Activated CD4-positive, alpha-beta memory T cell treated with anti-CD3 and anti-CD28 coated beads, Interleukin-2, amount 10 ng/mL, durations not matched to agents 7 days and 5 days (primary cell): ENCODE data around the gene DDAH1. TPM values are rescaled to one million over a fixed set of nuclear protein-coding genes. Genes with fewer than 3 reads are reported as not detected.

Experiments
- CTCF ChIA-PET: fragments of 350-600 bp; sonication (Branson Sonifier 250); formaldehyde crosslinking; loops from one replicate; lab custom pipeline; 2021; ENCODE audit warnings: antibody characterized with exemption, inconsistent platforms; lab: Charles Lee
- POLR2A ChIA-PET: fragments of 350-600 bp; sonication (Branson Sonifier 250); formaldehyde crosslinking; loops from one replicate; lab custom pipeline; 2021; ENCODE audit warnings: antibody characterized with exemption; lab: Charles Lee
- DNase-seq: peaks from one replicate; pipeline ENCODE4 v3.0.0-alpha.2; 2020
- H3K27ac Mint-ChIP-seq: one replicate; pipeline ENCODE4 v1.8.0; 2021; ENCODE audit warnings: mild to moderate bottlenecking, mixed read lengths
- H3K27me3 Mint-ChIP-seq: one replicate; pipeline ENCODE4 v1.8.0; 2021; ENCODE audit warnings: mixed read lengths
- H3K36me3 Mint-ChIP-seq: one replicate; pipeline ENCODE4 v1.8.0; 2021; ENCODE audit warnings: low read depth, mixed read lengths
- H3K4me1 Mint-ChIP-seq: one replicate; pipeline ENCODE4 v1.8.0; 2021; ENCODE audit warnings: mixed read lengths
- H3K4me3 Mint-ChIP-seq: one replicate; pipeline ENCODE4 v1.8.0; 2021; ENCODE audit warnings: mild to moderate bottlenecking, mixed read lengths
- H3K9me3 Mint-ChIP-seq: one replicate; pipeline ENCODE4 v1.8.0; 2021; ENCODE audit warnings: mixed read lengths
- total RNA-seq, 2 experiments: library from RNA; stranded (reverse); gene quantifications; one replicate each; pipeline ENCODE4 v1.2.3, GENCODE V29; 2021

The DDAH1 gene
- total RNA-seq, 2 experiments from 2014 or later: not detected

DNA sequence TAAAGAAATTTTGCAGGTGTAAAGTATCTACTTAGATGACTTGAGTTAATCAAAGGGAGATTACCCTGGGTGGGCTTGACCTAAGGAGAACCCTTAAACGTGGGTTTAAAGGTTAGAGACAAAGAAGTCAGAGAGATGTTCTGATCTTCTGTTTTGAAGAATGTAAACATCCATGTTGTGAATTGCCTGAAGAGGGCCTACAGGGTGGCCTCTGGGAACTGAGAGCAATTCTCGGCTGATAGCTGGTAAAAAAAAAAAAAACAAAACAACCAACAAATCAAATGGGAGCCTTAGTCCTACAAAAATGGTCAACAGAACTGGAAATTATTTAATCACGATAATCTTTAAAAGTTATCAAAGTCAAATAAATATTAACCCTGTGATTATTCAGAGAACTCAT is 99.1 kb downstream of the DDAH1 start:
- no peaks in the 10 kb centered on the region for H3K9me3 Mint-ChIP-seq
- peaks cover 16% of the 10 kb centered on the region for H3K27me3 Mint-ChIP-seq
- no peaks in the 10 kb centered on the region for H3K4me1 Mint-ChIP-seq
- no peaks in the 10 kb centered on the region for H3K36me3 Mint-ChIP-seq
- ChIA-PET CTCF (no interaction called here), POLR2A (no interaction called here)
- no peak overlapping the region for H3K4me3 Mint-ChIP-seq
- no peak overlapping the region for H3K27ac Mint-ChIP-seq
- DNase-seq: no peak

DNA sequence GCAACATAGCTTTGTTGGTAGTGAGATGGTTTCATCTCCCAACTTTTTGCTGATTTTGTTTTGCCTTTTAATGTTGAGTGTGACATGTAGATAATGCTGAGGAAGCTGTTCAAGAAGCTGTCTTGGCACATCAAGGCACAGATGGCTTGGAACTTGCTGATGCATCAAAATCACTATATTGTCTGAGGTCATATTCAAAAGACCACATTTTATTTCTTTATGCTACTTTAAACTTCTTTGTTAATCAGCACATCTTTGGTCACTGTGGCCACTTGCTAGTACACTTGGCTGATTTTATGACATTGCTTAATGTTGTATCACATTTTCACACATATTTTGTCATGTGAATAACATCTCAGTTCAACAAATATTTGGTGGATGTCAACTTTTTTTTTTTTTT is 101.4 kb downstream of the DDAH1 start:
- Mint-ChIP-seq H3K36me3 (no peaks in the 10 kb centered on the region), H3K4me3 (no peak overlapping the region), H3K27me3 (peaks cover 17% of the 10 kb centered on the region), H3K4me1 (no peaks in the 10 kb centered on the region), H3K9me3 (no peaks in the 10 kb centered on the region), H3K27ac (no peak overlapping the region)
- ChIA-PET CTCF (no interaction called here), POLR2A (no interaction called here)
- no peak for DNase-seq

DNA sequence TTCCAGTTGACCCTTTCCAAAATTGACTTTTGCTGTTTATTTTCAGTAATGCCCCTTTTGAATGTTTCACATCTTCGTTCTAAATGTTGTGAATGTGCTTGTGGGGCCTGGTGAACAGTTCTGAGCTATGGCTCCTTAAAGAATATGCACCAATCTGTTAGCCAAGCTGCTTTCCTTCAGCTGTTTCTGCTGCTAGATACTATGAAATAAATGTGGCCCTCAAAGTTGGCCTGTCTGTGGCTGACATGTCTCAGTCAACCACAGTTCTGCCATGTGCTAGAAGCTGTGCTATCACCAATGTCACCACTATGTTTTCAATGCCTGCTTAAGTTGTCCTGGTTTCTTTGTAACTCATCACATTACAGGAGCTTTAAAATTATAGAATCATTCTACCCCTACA is 101.9 kb downstream of the DDAH1 start:
- ChIA-PET POLR2A (no interaction called here), CTCF (no interaction called here)
- no peaks in the 10 kb centered on the region for H3K9me3 Mint-ChIP-seq
- H3K36me3 Mint-ChIP-seq: no peaks in the 10 kb centered on the region
- H3K27me3 Mint-ChIP-seq: peaks cover 17% of the 10 kb centered on the region
- DNase-seq: no peak
- no peaks in the 10 kb centered on the region for H3K4me1 Mint-ChIP-seq
- no peak overlapping the region for H3K4me3 Mint-ChIP-seq
- no peak overlapping the region for H3K27ac Mint-ChIP-seq

DNA sequence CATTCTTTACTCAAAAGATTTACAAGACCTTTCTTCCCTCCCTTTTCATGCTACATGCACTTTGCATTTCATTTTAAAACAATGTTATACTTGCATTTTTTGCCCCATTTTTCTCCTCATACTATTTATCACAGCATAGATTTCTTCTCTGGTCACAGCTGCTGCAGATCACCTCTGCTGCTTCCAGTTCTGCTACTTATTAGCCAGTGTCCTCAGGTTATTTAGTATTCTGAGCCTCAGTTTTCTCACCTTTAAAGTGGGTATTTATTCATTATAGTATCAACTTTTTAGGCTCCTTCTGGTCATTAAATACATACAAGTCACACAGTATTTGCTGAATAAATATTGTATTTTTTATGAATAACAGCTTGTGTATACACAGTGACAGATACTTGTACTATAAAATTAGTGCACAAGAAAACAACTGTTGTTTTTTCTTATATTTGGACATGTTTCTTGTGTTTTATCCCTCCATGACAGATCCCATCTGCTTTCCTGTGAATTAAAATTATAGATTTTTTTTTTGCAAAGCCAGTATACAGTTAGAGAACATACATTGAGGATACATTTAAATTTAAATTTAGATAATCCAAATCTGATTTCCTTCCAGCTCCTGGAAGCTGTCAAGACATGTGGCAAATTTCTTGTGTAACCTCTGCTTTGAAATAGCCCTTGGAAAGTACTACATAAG is 103.2 kb downstream of the DDAH1 start:
- no peak overlapping the region for H3K27ac Mint-ChIP-seq
- no peak overlapping the region for H3K4me3 Mint-ChIP-seq
- no peaks in the 10 kb centered on the region for H3K4me1 Mint-ChIP-seq
- ChIA-PET POLR2A (no interaction called here), CTCF (no interaction called here)
- H3K36me3 Mint-ChIP-seq: no peaks in the 10 kb centered on the region
- no peaks in the 10 kb centered on the region for H3K9me3 Mint-ChIP-seq
- DNase-seq: no peak
- H3K27me3 Mint-ChIP-seq: peaks cover 17% of the 10 kb centered on the region

DNA sequence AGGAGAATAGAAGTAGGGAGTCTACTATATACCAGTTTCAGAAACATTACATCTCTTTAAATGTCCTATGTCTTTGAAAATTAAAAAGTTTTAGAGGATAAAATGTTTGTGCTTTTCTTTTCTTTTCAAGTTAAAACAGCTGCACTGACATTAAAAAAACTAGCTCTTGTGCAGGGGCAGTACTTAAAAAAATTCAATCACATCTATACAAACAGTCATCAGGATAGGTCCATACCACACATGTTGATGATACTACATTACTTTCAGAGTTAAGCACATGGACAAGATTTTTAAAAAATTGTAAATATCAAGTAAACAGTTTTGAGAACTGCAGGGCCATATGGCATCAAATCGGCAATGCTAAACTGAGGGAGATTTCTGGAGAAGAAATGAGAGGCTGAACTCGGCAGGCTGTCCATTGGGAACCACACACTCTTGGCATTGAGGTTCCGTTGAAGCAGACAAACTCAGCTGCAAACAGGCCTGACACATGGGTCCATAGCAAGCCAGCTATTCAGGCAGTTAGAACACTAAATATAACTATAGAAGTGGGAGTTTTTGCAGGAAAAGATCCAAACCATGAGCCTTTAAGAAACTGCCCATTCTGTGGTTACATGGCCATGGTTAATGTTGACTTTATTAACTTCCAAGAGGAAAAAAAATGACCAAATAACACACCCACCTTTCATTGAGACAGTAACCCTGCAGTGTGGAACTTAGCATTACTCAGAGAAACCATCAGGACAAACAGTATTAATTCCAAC is 104.0 kb downstream of the DDAH1 start:
- Mint-ChIP-seq H3K27me3 (peaks cover 15% of the 10 kb centered on the region), H3K9me3 (no peaks in the 10 kb centered on the region), H3K4me3 (no peak overlapping the region), H3K36me3 (no peaks in the 10 kb centered on the region), H3K27ac (no peak overlapping the region), H3K4me1 (no peaks in the 10 kb centered on the region)
- CTCF ChIA-PET: no interaction called here
- POLR2A ChIA-PET: no interaction called here
- DNase-seq: no peak

DNA sequence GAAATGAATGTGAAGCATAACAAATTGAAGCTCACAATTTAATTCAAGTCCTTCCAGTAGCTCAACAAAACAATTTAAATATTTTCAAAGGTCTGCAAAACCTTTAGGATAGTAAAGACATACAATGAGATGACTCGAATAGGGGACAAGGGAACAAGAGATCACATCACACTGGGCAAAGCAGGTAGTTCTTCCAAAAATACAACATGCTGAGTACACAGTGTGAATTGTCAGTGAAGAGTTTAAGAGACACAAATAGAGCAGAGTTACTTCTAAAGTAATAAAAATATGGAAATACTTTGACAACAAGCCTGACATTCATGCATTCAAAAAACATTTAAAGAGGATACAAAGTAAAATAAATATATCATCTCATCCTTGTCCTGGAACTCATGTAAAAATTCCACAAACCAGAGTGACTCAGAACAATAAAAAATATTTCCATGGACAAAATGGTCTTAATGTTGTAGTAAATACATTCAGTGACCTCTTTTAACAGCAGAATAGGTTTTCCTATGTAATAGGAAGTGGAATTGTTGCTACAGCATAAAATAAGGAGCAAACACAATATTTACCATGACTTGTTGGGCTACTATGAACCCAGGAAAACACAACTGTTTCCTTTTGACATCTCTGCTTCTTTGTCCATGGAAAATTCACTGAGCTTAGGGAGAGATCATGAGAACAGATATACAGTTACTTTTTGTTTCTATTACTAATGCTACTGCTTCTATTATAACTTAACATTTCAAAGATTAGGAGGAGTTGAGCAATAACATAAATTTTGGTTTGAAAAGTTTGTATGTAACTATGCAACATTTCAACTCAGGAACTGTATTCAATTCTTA is 104.9 kb downstream of the DDAH1 start:
- Mint-ChIP-seq H3K9me3 (no peaks in the 10 kb centered on the region), H3K4me3 (no peak overlapping the region), H3K36me3 (no peaks in the 10 kb centered on the region), H3K4me1 (no peaks in the 10 kb centered on the region), H3K27me3 (peaks cover 15% of the 10 kb centered on the region), H3K27ac (no peak overlapping the region)
- ChIA-PET CTCF (no interaction called here), POLR2A (no interaction called here)
- DNase-seq: no peak

DNA sequence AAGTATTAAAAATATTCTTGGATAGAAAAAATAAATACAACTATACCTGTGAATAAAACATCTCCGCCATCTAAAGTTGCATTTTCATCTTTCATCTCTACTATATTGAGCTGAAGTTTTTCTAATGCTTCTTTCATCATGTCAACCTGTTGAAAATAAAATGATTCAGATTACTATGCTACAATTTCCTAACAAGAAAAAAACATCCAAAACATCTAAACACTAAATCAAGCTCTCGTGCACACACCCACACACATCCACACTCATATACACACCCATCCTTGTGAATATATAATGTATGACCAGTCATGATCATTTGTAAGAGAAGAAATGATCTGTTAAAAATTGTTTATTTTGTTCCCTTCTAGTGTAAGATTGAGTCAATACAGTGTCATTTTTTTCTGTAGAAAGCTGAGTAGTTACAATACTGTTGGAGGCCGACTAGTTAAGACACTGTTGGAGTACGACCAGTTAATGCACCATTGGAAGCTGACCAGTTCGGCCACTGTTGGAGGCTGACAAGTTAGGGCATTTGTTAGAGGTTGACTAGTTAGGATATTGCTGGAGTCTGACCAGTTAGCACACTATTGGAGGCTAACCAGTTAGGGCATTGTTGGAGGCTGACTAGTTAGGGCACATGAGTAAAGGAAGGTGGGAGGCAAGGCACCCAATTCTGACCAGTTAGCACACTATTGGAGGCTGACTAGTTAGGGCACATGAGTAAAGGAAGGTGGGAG is 106.1 kb downstream of the DDAH1 start:
- H3K9me3 Mint-ChIP-seq: no peaks in the 10 kb centered on the region
- CTCF ChIA-PET: no interaction called here

DNA sequence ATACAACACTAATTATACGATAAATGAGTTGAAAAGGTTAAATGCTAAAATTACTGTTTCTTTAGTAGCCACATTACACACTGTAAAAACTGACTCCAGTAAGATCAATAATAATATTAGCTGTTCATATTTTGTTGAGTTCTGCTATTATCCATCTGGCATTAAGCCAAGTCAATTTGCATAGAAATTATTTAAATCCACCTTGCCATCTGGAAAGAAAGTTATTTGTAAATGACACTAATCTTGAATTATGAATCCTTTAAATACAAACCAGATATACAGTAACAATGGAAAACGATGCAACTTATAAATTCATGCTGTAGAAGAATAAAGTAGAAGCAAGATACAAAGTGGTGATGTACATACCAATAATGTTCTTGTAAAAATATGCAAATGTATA is 107.1 kb downstream of the DDAH1 start:
- H3K36me3 Mint-ChIP-seq: no peaks in the 10 kb centered on the region
- ChIA-PET CTCF (no interaction called here), POLR2A (no interaction called here)
- H3K4me3 Mint-ChIP-seq: no peak overlapping the region
- no peaks in the 10 kb centered on the region for H3K9me3 Mint-ChIP-seq
- no peak overlapping the region for H3K27ac Mint-ChIP-seq
- DNase-seq: no peak
- peaks cover 16% of the 10 kb centered on the region for H3K27me3 Mint-ChIP-seq
- H3K4me1 Mint-ChIP-seq: no peaks in the 10 kb centered on the region

More for the DNA sequence above, 106.1 kb downstream of the DDAH1 start:
- no peaks in the 10 kb centered on the region for H3K4me1 Mint-ChIP-seq
- no peak overlapping the region for H3K4me3 Mint-ChIP-seq
- H3K36me3 Mint-ChIP-seq: no peaks in the 10 kb centered on the region
- no peak for DNase-seq
- POLR2A ChIA-PET: no interaction called here
- H3K27me3 Mint-ChIP-seq: peaks cover 17% of the 10 kb centered on the region
- H3K27ac Mint-ChIP-seq: no peak overlapping the region

DNA sequence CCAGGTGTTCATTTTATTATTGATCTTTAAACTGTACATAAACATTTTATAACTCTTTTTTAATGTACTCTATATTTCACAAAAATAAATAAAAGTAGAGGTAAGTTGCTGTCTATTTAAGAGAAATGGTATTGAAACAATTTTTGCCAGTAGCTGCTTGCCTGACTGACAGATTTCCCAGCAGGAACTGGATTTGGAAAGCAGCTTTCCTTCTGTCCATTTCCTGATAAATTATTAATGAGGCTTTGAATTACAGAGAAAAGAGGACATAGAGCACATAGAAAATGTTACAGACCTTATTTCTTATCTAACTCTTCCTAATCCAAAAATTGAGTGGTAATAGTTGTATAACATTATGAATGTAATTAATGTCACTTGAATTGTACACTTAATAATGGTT is 108.8 kb downstream of the DDAH1 start:
- no peak for DNase-seq
- peaks cover 12% of the 10 kb centered on the region for H3K27me3 Mint-ChIP-seq
- CTCF ChIA-PET: no interaction called here
- H3K36me3 Mint-ChIP-seq: no peaks in the 10 kb centered on the region
- no peak overlapping the region for H3K4me3 Mint-ChIP-seq
- POLR2A ChIA-PET: no interaction called here
- H3K4me1 Mint-ChIP-seq: no peaks in the 10 kb centered on the region
- no peaks in the 10 kb centered on the region for H3K9me3 Mint-ChIP-seq
- no peak overlapping the region for H3K27ac Mint-ChIP-seq

DNA sequence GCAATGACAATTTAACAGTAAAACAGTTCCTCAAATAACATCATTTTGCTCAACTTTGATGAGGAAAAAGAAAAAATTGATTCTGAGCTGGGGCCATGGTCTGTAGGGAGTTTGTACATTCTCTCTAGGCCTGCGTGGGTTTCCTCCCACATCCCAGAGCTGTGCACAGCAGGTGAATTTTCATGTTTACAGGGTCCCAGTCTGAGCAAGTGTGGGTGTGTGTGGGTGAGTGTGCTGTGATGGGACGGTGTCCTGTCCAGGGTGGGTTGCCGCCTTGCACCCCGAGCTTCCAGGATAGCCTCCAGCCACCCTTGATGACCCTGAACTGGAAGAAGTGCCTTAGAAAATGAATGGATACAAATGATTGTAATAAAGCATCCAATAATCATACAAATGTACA is 112.9 kb downstream of the DDAH1 start:
- H3K9me3 Mint-ChIP-seq: no peaks in the 10 kb centered on the region
- no peak for DNase-seq
- ChIA-PET POLR2A (no interaction called here), CTCF (no interaction called here)
- H3K4me1 Mint-ChIP-seq: no peaks in the 10 kb centered on the region
- H3K27me3 Mint-ChIP-seq: peaks cover 5% of the 10 kb centered on the region
- H3K36me3 Mint-ChIP-seq: no peaks in the 10 kb centered on the region
- no peak overlapping the region for H3K4me3 Mint-ChIP-seq
- no peak overlapping the region for H3K27ac Mint-ChIP-seq

DNA sequence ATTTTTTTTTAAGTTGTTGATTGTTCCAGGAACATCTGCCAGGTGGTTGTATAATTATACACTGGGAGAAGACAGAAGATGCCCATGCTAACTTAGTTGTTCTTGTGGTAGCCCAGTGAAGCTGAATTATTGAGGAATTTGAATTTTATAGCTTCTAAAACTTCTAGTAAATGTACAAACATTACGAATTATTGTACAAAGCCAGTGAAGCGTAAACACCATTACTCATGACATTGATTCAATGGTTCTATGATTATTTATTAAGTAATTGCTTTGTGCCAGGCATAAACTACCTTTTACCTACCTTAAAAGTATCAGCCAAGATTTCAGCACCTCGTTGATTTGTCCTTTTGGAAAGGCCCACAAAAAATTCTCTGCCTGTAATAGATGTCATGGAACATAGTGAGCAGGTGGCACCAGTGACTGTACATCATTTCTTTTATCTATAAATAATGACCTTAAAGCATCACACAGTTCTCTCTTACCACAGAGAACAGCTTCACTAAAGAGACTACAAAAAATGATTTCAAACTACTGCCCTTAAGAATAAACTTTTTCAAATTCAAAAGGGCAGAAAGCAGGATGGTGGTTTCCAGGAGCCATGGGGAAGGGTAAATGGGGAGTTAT is 113.6 kb downstream of the DDAH1 start:
- Mint-ChIP-seq H3K36me3 (no peaks in the 10 kb centered on the region), H3K4me1 (no peaks in the 10 kb centered on the region), H3K9me3 (no peaks in the 10 kb centered on the region), H3K27me3 (peaks cover 5% of the 10 kb centered on the region), H3K27ac (no peak overlapping the region), H3K4me3 (no peak overlapping the region)
- ChIA-PET POLR2A (no interaction called here), CTCF (no interaction called here)
- DNase-seq: no peak

DNA sequence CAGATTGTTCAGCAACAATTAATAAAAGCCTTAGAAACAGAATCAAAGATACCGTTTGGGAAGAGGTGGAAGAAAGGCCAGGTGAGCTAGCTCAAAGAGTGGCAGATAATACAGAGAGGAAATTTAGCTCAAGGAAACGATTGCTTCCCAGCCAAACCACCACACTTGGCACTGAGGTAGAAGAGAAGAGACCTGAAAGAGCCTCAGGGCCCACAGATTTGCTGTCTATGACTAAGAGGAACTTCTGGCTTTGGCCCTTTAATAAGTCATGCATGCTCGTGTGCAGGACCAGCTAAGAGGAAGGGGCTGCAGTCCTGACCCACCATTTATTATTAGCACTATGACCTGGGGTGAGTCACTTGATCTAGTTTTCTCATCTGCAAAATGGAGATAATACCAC is 115.7 kb downstream of the DDAH1 start:
- no peak for DNase-seq
- no peak overlapping the region for H3K4me3 Mint-ChIP-seq
- H3K4me1 Mint-ChIP-seq: no peaks in the 10 kb centered on the region
- CTCF ChIA-PET: no interaction called here
- H3K36me3 Mint-ChIP-seq: no peaks in the 10 kb centered on the region
- peaks cover 7% of the 10 kb centered on the region for H3K27me3 Mint-ChIP-seq
- H3K9me3 Mint-ChIP-seq: no peaks in the 10 kb centered on the region
- H3K27ac Mint-ChIP-seq: no peak overlapping the region
- POLR2A ChIA-PET: no interaction called here
